HG03095 (cell line): ENCODE measurements around the gene AICDA.
"Not testable (repeated sequence)": the region's sequence is repeated elsewhere in the genome, so short reads cannot be mapped to it uniquely, and the experiment has no call there.

Experiments
- ATAC-seq: cut with Tn5 transposase; IDR thresholded peaks from one replicate; pipeline ENCODE4 v1.9.1; 2021; ENCODE audit warnings: moderate library complexity; ENCODE audit not compliant: unreplicated experiment

AICDA gene

GRCh38 chr12:8613881-8614280 lies 1.2 kb upstream of the AICDA start:
- not testable (repeated sequence) for ATAC-seq

- no peak for ATAC-seq
These were observed 3.5 kb downstream of the AICDA start for GRCh38 chr12:8609061-8609570.

GRCh38 chr12:8606890-8607289 lies 5.8 kb downstream of the AICDA start:
- no peak for ATAC-seq

GRCh38 chr12:8605057-8605456 lies 7.6 kb downstream of the AICDA start:
- no peak for ATAC-seq

- ATAC-seq = no peak
These were observed 8.8 kb downstream of the AICDA start for GRCh38 chr12:8603856-8604255.

GRCh38 chr12:8603286-8603685 lies 9.4 kb downstream of the AICDA start:
- ATAC-seq = no peak

- no peak for ATAC-seq
These were observed 16.1 kb downstream of the AICDA start for GRCh38 chr12:8596561-8596960.

GRCh38 chr12:8594072-8594471 lies 18.6 kb downstream of the AICDA start:
- ATAC-seq = no peak

GRCh38 chr12:8593246-8593645 lies 19.4 kb downstream of the AICDA start:
- ATAC-seq = no peak

- ATAC-seq = peak; percentile 90
These were observed 21.7 kb downstream of the AICDA start for GRCh38 chr12:8590842-8591545.

- ATAC-seq = no peak
These were observed 23.0 kb downstream of the AICDA start for GRCh38 chr12:8589679-8590078.

- not testable (repeated sequence) for ATAC-seq
These were observed 28.2 kb downstream of the AICDA start for GRCh38 chr12:8584478-8584877.

GRCh38 chr12:8584004-8584403 lies 28.7 kb downstream of the AICDA start:
- ATAC-seq = no peak

GRCh38 chr12:8581098-8581784 lies 31.4 kb downstream of the AICDA start:
- ATAC-seq = no peak

GRCh38 chr12:8577879-8578278 lies 34.8 kb downstream of the AICDA start:
- no peak for ATAC-seq

GRCh38 chr12:8572507-8572906 lies 40.2 kb downstream of the AICDA start:
- no peak for ATAC-seq

- no peak for ATAC-seq
These were observed 46.1 kb downstream of the AICDA start for GRCh38 chr12:8566525-8566924.

GRCh38 chr12:8566052-8566451 lies 46.6 kb downstream of the AICDA start:
- not testable (repeated sequence) for ATAC-seq

GRCh38 chr12:8564656-8565055 lies 48.0 kb downstream of the AICDA start:
- no peak for ATAC-seq

GRCh38 chr12:8563356-8563755 lies 49.3 kb downstream of the AICDA start:
- no peak for ATAC-seq

GRCh38 chr12:8562310-8562709 lies 50.3 kb downstream of the AICDA start:
- no peak for ATAC-seq

- no peak for ATAC-seq
These were observed 51.6 kb downstream of the AICDA start for GRCh38 chr12:8561011-8561410.
